ENCODE data around the gene MGRN1. TPM values are rescaled to one million over a fixed set of nuclear protein-coding genes. Genes with fewer than 3 reads are reported as not detected.
A peak's percentile ranks its signal among the peaks of the same experiment; 100 is the strongest.

Gene MGRN1
- total RNA-seq, 1 donor from 2014 or later: 45.3 TPM

- DNase-seq (ENCODE audit: low spot score): no peak
- intact Hi-C loops (cut with DNase I): no loop called here
Observed at GRCh38 chr16:4601864-4602186, 22.8 kb upstream of the MGRN1 start.

GRCh38 chr16:4602331-4602730 lies 22.3 kb upstream of the MGRN1 start:
- no peak for DNase-seq (ENCODE audit: low spot score)
- intact Hi-C loops (cut with DNase I): no loop called here

GRCh38 chr16:4603624-4604170 lies 20.9 kb upstream of the MGRN1 start:
- no peak for DNase-seq (ENCODE audit: low spot score)
- intact Hi-C loops (cut with DNase I): no loop called here

GRCh38 chr16:4604401-4604800 lies 20.2 kb upstream of the MGRN1 start:
- DNase-seq (ENCODE audit: low spot score): no peak
- intact Hi-C loops (cut with DNase I): no loop called here

GRCh38 chr16:4606354-4606753 lies 18.3 kb upstream of the MGRN1 start:
- DNase-seq (ENCODE audit: low spot score): no peak
- intact Hi-C loops (cut with DNase I): no loop called here

- no peak for DNase-seq (ENCODE audit: low spot score)
- intact Hi-C loops (cut with DNase I): no loop called here
Observed at GRCh38 chr16:4607841-4608703, 16.6 kb upstream of the MGRN1 start.

- DNase-seq (ENCODE audit: low spot score): no peak
- intact Hi-C loops (cut with DNase I): no loop called here
Observed at GRCh38 chr16:4608704-4608980, 16.0 kb upstream of the MGRN1 start.

GRCh38 chr16:4609200-4610010 lies 15.2 kb upstream of the MGRN1 start:
- DNase-seq (ENCODE audit: low spot score): no peak
- intact Hi-C loops (cut with DNase I): no loop called here

- no peak for DNase-seq (ENCODE audit: low spot score)
- intact Hi-C loops (cut with DNase I): no loop called here
Observed at GRCh38 chr16:4610011-4611005, 14.3 kb upstream of the MGRN1 start.

- DNase-seq (ENCODE audit: low spot score): no peak
- intact Hi-C loops (cut with DNase I): no loop called here
Observed at GRCh38 chr16:4611337-4612021, 13.1 kb upstream of the MGRN1 start.

GRCh38 chr16:4612474-4612931 lies 12.1 kb upstream of the MGRN1 start:
- DNase-seq (ENCODE audit: low spot score): no peak
- intact Hi-C loops (cut with DNase I): no loop called here

GRCh38 chr16:4612977-4613635 lies 11.5 kb upstream of the MGRN1 start:
- DNase-seq (ENCODE audit: low spot score): no peak
- intact Hi-C loops (cut with DNase I): no loop called here

GRCh38 chr16:4613636-4614570 lies 10.7 kb upstream of the MGRN1 start:
- intact Hi-C loops (cut with DNase I): loop anchor here (2.0 kb wide), 1 partner anchor 75 kb away; the partner anchor contains the start of gene CDIP1
- no peak for DNase-seq (ENCODE audit: low spot score)

GRCh38 chr16:4614571-4615383 lies 9.8 kb upstream of the MGRN1 start, which contains the start of gene UBALD1:
UBALD1 (minus strand) TSS chr16:4614888; CDS start chr16:4614797, 91 bp downstream.
- peak; percentile 95 for DNase-seq (ENCODE audit: low spot score)
- intact Hi-C loops (cut with DNase I): loop anchor here (2.0 kb wide), 1 partner anchor 76 kb away; the partner anchor contains the start of gene CDIP1

- intact Hi-C loops (cut with DNase I): loop anchor here (2.0 kb wide), 1 partner anchor 77 kb away; the partner anchor contains the start of gene CDIP1
- DNase-seq (ENCODE audit: low spot score): no peak
Observed at GRCh38 chr16:4615384-4616046, 9.1 kb upstream of the MGRN1 start.

All from cardiac septum (tissue), 1 donor.